Body of pancreas (tissue), 4 donors: ENCODE data around the gene SYNPR.

Source experiments
- POLR2A ChIP-seq, 3 donors: fragments of 450-650 bp; IDR thresholded peaks; one replicate each; pipeline ENCODE4 v1.6.1; 2016; ENCODE audit warnings: antibody characterized with exemption in 3 of 3, mild to moderate bottlenecking in 2 of 3
- TF ChIP-seq, protein P1 (sequence below), 7 experiments: fragments of 450-650 bp in 4 of 7; fragments of 200-600 bp in 3 of 7; sonication (generic) in 3 of 7; IDR thresholded peaks; one replicate each; pipeline ENCODE4 v1.5.1; 2016 to 2019; ENCODE audit warnings: antibody characterized with exemption in 7 of 7

DNA sequence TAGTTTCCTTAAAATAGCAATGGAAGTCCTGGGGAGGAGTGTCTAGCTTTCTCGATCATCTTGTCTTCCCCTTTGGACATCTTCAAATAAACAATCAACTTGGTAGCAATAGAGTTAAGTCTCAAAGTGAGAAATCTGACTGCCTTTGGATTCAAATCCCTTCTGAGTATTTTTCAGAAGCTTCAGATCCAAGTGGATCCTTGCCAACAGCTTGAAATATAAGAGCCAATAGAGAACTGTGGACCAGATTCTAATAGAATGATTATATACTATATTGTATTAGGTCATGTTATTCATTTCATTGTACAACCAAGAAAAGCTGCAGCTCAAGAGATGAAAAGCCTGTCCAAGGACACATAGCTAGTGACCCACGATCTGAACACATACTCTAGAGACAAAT, 60.2 kb downstream of the SYNPR start:
- TF ChIP-seq POLR2A (IDR thresholded peaks at IDR 0.05): no peak
- TF ChIP-seq, protein P1, sequence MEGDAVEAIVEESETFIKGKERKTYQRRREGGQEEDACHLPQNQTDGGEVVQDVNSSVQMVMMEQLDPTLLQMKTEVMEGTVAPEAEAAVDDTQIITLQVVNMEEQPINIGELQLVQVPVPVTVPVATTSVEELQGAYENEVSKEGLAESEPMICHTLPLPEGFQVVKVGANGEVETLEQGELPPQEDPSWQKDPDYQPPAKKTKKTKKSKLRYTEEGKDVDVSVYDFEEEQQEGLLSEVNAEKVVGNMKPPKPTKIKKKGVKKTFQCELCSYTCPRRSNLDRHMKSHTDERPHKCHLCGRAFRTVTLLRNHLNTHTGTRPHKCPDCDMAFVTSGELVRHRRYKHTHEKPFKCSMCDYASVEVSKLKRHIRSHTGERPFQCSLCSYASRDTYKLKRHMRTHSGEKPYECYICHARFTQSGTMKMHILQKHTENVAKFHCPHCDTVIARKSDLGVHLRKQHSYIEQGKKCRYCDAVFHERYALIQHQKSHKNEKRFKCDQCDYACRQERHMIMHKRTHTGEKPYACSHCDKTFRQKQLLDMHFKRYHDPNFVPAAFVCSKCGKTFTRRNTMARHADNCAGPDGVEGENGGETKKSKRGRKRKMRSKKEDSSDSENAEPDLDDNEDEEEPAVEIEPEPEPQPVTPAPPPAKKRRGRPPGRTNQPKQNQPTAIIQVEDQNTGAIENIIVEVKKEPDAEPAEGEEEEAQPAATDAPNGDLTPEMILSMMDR (IDR thresholded peaks at IDR 0.05): no peak
